GM12878 (cell line): ENCODE measurements around the gene UFSP2. TPM values are rescaled to one million over a fixed set of nuclear protein-coding genes. Genes with fewer than 3 reads are reported as not detected.
A peak's percentile ranks its signal among the peaks of the same experiment; 100 is the strongest.

Experiments used
- ATAC-seq: fragments of 200-7000 bp; cut with Tn5 transposase; 3 replicates; pipeline ENCODE4 v1.9.1; 2020; ENCODE audit warnings: mild to moderate bottlenecking, moderate library complexity
- BruUV-seq: library from RNA; stranded (reverse); fragments of 400-500 nt; replicated peaks from 2 replicates; lab custom pipeline; 2021; lab: Mats Ljungman, UMichigan
- CTCF ChIA-PET: fragments of 300-600 bp; sonication (Branson Sonifier 250); formaldehyde crosslinking; extraction: SDS; loops from one replicate; lab custom pipeline; 2021; ENCODE audit warnings: inconsistent platforms; lab: Yijun Ruan, JAX
- POLR2A ChIA-PET: fragments of 350-600 bp; formaldehyde crosslinking; extraction: SDS; loops from one replicate; lab custom pipeline; 2021; ENCODE audit warnings: inconsistent platforms; lab: Charles Lee
- RAD21 ChIA-PET: fragments of 300-600 bp; sonication (Branson Sonifier 250); formaldehyde crosslinking; loops from one replicate; lab custom pipeline; 2023; ENCODE audit warnings: antibody characterized with exemption; ENCODE audit not compliant: unreplicated experiment; lab: Charles Lee
- SMC1A ChIA-PET: fragments of 300-600 bp; sonication (Branson Sonifier 250); formaldehyde crosslinking; loops from one replicate; lab custom pipeline; 2023; ENCODE audit not compliant: unreplicated experiment, uncharacterized antibody; lab: Charles Lee
- DNase-seq: peaks from one replicate; pipeline ENCODE4 v3.0.0-alpha.2; 2011; ENCODE audit warnings: low read depth, low spot score
- FAIRE-seq: peaks from 3 replicates; lab custom pipeline; 2011; peaks lifted over from hg19 to GRCh38; lab: Jason Lieb, UNC
- H2AFZ ChIP-seq: 2 replicates; pipeline ENCODE4 v1.6.0; 2011; ENCODE audit warnings: low read depth, low read length, control low read depth; ENCODE audit not compliant: control insufficient read depth
- H3K27ac ChIP-seq: 2 replicates; pipeline ENCODE4 v1.5.1; 2011; ENCODE audit warnings: control low read depth; ENCODE audit not compliant: control insufficient read depth, insufficient read depth
- H3K27me3 ChIP-seq, 2 experiments: replicated peaks in 1 of 2; 2 replicates each; pipeline versions ENCODE4 v1.6.0 to v1.6.1; 2011; ENCODE audit warnings: low read length in 1 of 2; ENCODE audit not compliant: control insufficient read depth in 2 of 2, insufficient read depth in 2 of 2
- H3K36me3 ChIP-seq, 2 experiments: 2 replicates each; pipeline ENCODE4 v1.5.1; 2011; ENCODE audit warnings: low read length in 1 of 2; ENCODE audit not compliant: control insufficient read depth in 2 of 2, insufficient read depth in 2 of 2
- H3K4me1 ChIP-seq: 2 replicates; pipeline ENCODE4 v1.6.1; 2011; ENCODE audit warnings: mild to moderate bottlenecking, low read length, moderate library complexity, mixed read lengths; ENCODE audit not compliant: control insufficient read depth, insufficient read depth
- H3K4me2 ChIP-seq: 2 replicates; pipeline ENCODE4 v1.6.0; 2011; ENCODE audit warnings: control low read depth; ENCODE audit not compliant: control insufficient read depth, insufficient read depth
- H3K4me3 ChIP-seq: fragments of 200-600 bp; sonication (generic); 2 replicates; pipeline ENCODE4 v1.5.1; 2016
- H3K79me2 ChIP-seq: 2 replicates; pipeline ENCODE4 v1.6.0; 2011; ENCODE audit warnings: low read length; ENCODE audit not compliant: control insufficient read depth, insufficient read depth
- H3K9ac ChIP-seq: 2 replicates; pipeline ENCODE4 v1.8.0; 2011; ENCODE audit warnings: low read length, control low read depth, mixed read lengths; ENCODE audit not compliant: control insufficient read depth, insufficient read depth
- H3K9me3 ChIP-seq: replicated peaks from 3 replicates; pipeline ENCODE4 v1.5.1; 2011; ENCODE audit warnings: mild to moderate bottlenecking, low read length; ENCODE audit not compliant: control insufficient read depth, insufficient read depth
- H4K20me1 ChIP-seq: 2 replicates; pipeline ENCODE4 v1.6.0; 2011; ENCODE audit not compliant: control insufficient read depth, insufficient read depth
- ASH2L ChIP-seq: fragments of 300-600, 200-600 bp; sonication (generic); IDR thresholded peaks from 2 replicates; pipeline ENCODE4 v1.6.1; 2017; ENCODE audit warnings: low read depth, mild to moderate bottlenecking, borderline replicate concordance
- ATF7 ChIP-seq: fragments of 450-650 bp; IDR thresholded peaks from 2 replicates; pipeline ENCODE4 v1.6.1; 2016; ENCODE audit warnings: low read depth, mild to moderate bottlenecking
- BACH1 ChIP-seq: fragments of 450-650 bp; IDR thresholded peaks from 2 replicates; pipeline ENCODE4 v1.6.1; 2017; ENCODE audit warnings: mild to moderate bottlenecking, borderline replicate concordance
- BMI1 ChIP-seq: fragments of 450-650 bp; IDR thresholded peaks from 2 replicates; pipeline ENCODE4 v1.6.1; 2016; ENCODE audit warnings: mild to moderate bottlenecking, moderate library complexity, borderline replicate concordance
- MEF2B ChIP-seq: fragments of 450-650 bp; IDR thresholded peaks from 2 replicates; pipeline ENCODE4 v1.6.1; 2018; ENCODE audit warnings: mild to moderate bottlenecking, moderate library complexity; ENCODE audit not compliant: partially characterized antibody, poor library complexity, severe bottlenecking
- NBN ChIP-seq: fragments of 450-650 bp; IDR thresholded peaks from 2 replicates; pipeline ENCODE4 v1.6.1; 2016
- NRF1 ChIP-seq: conservative IDR thresholded peaks from 2 replicates; pipeline ENCODE4 v1.6.1; 2011; ENCODE audit warnings: mild to moderate bottlenecking, low read depth, low read length, improper control_type of control experiment
- SIX5 ChIP-seq: IDR thresholded peaks from 2 replicates; pipeline ENCODE4 v1.6.1; 2011; ENCODE audit warnings: mild to moderate bottlenecking, low read depth, low read length, moderate library complexity; ENCODE audit not compliant: severe bottlenecking
- YBX1 ChIP-seq: fragments of 450-650 bp; IDR thresholded peaks from 2 replicates; pipeline ENCODE4 v1.6.1; 2016; ENCODE audit warnings: antibody characterized with exemption
- WGBS: methylation state at CpG from one replicate; pipeline ENCODE4 v1.1.6; 2016; ENCODE audit warnings: low lambda C conversion rate; ENCODE audit not compliant: insufficient replicate concordance, insufficient coverage; ENCODE audit errors: missing lambda C conversion rate; 5-methylcytosine and 5-hydroxymethylcytosine counted together
- in situ Hi-C: fragments of 300-500 bp; cut with MboI; formaldehyde crosslinking; loops from 9 replicates; pipeline ENCODE4 v1.14.3; 2018; ENCODE audit warnings: mixed read lengths
- intact Hi-C: fragments of 100-400 bp; cut with micrococcal nuclease; formaldehyde crosslinking; loops from one replicate; pipeline ENCODE4 v1.14.2; 2022; ENCODE audit not compliant: unreplicated experiment
- polyA plus RNA-seq, 11 experiments: library from polyadenylated mRNA; depleted of rRNA in 4 of 11; unstranded in 6 of 11; stranded (reverse) in 5 of 11; fragments of >200 nt; fragmentation: Nextera tagmentation in 4 of 11; fragmentation: Illumina TruSeq in 1 of 11; extraction: Ambion mirVana in 4 of 11; extraction: Trizol in 1 of 11; gene quantifications; 1 replicate in 1 of 11; 2 replicates in 10 of 11; pipeline versions ENCODE4 v1.2.1 to v1.2.3, GENCODE V29; 2011 to 2016; ENCODE audit warnings: inconsistent platforms in 2 of 11, missing spikeins in 2 of 11, low read depth in 1 of 11
- total RNA-seq, 4 experiments: library from RNA; depleted of rRNA in 3 of 4; stranded (reverse); fragments of >200 nt in 3 of 4; fragmentation: Illumina TruSeq in 1 of 4; extraction: Trizol in 1 of 4; gene quantifications; 2 replicates each; pipeline versions ENCODE4 v1.2.1 to v1.2.3, GENCODE V29; 2013 to 2021
- TF ChIP-seq, protein P1 (sequence below): fragments of 450-650 bp; conservative IDR thresholded peaks from 2 replicates; pipeline ENCODE4 v1.6.1; 2017; ENCODE audit warnings: mild to moderate bottlenecking, moderate library complexity
- TF ChIP-seq, protein P2 (sequence below): fragments of 450-650 bp; IDR thresholded peaks from 2 replicates; pipeline ENCODE4 v1.6.1; 2017; ENCODE audit warnings: antibody characterized with exemption, mild to moderate bottlenecking, moderate library complexity
- TF ChIP-seq, protein P3 (sequence below): fragments of 450-650 bp; IDR thresholded peaks from 2 replicates; pipeline ENCODE4 v1.6.1; 2017; ENCODE audit warnings: low read depth, mild to moderate bottlenecking, moderate library complexity
- TF ChIP-seq, protein P4 (sequence below): fragments of 450-650 bp; IDR thresholded peaks from 2 replicates; pipeline ENCODE4 v1.6.1; 2016; ENCODE audit warnings: mild to moderate bottlenecking

Gene UFSP2
- total and polyA plus RNA-seq, 10 of the 15 experiments (the other 5 are each of a cell fraction or from before 2014, with no cell fraction given), result 25.4 to 53.1 (median 37.7) TPM

DNA sequence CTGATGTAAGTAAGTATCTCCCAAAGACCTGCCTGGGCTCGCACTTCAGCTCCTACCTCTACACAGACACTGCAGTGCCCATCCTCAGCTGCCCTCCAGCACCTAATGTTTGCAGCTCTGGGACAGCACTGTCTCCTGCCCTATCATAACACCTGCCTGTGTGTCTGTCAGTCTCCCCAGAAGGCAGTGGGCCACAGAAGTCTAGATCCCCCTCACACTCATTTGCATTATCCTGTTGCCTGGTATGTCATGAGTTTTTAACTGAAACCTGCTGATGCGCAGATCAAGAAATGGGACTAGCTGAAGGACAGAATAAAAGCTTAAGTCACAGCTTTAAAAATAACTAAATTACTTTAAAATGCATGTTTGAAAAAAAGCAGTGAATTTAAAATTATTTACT is 73.0 kb downstream of the UFSP2 start (continued):
- TF ChIP-seq, protein P1, sequence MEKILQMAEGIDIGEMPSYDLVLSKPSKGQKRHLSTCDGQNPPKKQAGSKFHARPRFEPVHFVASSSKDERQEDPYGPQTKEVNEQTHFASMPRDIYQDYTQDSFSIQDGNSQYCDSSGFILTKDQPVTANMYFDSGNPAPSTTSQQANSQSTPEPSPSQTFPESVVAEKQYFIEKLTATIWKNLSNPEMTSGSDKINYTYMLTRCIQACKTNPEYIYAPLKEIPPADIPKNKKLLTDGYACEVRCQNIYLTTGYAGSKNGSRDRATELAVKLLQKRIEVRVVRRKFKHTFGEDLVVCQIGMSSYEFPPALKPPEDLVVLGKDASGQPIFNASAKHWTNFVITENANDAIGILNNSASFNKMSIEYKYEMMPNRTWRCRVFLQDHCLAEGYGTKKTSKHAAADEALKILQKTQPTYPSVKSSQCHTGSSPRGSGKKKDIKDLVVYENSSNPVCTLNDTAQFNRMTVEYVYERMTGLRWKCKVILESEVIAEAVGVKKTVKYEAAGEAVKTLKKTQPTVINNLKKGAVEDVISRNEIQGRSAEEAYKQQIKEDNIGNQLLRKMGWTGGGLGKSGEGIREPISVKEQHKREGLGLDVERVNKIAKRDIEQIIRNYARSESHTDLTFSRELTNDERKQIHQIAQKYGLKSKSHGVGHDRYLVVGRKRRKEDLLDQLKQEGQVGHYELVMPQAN, result no peak
- TF ChIP-seq SIX5, result no peak
- TF ChIP-seq, all 136 proteins: peak for 2

DNA sequence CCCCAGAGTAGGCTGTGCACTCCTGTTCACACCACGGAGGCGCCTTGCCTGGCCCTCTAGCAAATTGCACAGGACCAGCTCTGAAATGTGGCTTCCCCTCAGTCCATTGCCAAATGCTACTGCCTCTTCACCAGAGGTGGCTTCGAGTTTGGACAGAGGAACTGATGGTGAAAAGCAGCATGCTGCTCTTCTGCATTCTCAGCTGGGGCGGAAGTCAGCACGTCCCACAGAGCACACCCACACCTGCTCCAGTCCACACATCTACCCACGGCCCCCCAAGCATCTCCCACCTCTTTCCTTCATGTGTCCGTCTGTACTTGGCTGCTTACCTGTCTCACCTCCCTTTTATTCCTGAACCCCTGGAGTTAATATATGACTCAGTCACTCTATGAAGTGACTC is 73.6 kb downstream of the UFSP2 start:
- Histone ChIP-seq H3K9ac (no peak overlapping the region), H3K36me3 (peaks cover 14 to 47% of the 10 kb centered on the region in 2 experiments), H3K27me3 (no peaks in the 10 kb centered on the region), H3K4me3 (no peak overlapping the region), H3K79me2 (no peaks in the 10 kb centered on the region), H3K4me1 (peaks cover 27% of the 10 kb centered on the region), H3K4me2 (no peak overlapping the region), H3K27ac (peak overlapping the region; percentile 30), H3K9me3 (no peaks in the 10 kb centered on the region; the same call in 2 of the 3 replicates), H4K20me1 (no peaks in the 10 kb centered on the region), H2AFZ (no peak overlapping the region)
- TF ChIP-seq MEF2B (no peak), BMI1 (no peak), ATF7 (no peak), YBX1 (no peak), NBN (no peak), NRF1 (no peak), ASH2L (no peak), BACH1 (no peak)
- TF ChIP-seq, protein P2, sequence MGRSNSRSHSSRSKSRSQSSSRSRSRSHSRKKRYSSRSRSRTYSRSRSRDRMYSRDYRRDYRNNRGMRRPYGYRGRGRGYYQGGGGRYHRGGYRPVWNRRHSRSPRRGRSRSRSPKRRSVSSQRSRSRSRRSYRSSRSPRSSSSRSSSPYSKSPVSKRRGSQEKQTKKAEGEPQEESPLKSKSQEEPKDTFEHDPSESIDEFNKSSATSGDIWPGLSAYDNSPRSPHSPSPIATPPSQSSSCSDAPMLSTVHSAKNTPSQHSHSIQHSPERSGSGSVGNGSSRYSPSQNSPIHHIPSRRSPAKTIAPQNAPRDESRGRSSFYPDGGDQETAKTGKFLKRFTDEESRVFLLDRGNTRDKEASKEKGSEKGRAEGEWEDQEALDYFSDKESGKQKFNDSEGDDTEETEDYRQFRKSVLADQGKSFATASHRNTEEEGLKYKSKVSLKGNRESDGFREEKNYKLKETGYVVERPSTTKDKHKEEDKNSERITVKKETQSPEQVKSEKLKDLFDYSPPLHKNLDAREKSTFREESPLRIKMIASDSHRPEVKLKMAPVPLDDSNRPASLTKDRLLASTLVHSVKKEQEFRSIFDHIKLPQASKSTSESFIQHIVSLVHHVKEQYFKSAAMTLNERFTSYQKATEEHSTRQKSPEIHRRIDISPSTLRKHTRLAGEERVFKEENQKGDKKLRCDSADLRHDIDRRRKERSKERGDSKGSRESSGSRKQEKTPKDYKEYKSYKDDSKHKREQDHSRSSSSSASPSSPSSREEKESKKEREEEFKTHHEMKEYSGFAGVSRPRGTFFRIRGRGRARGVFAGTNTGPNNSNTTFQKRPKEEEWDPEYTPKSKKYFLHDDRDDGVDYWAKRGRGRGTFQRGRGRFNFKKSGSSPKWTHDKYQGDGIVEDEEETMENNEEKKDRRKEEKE, result no peak
- TF ChIP-seq, protein P3, sequence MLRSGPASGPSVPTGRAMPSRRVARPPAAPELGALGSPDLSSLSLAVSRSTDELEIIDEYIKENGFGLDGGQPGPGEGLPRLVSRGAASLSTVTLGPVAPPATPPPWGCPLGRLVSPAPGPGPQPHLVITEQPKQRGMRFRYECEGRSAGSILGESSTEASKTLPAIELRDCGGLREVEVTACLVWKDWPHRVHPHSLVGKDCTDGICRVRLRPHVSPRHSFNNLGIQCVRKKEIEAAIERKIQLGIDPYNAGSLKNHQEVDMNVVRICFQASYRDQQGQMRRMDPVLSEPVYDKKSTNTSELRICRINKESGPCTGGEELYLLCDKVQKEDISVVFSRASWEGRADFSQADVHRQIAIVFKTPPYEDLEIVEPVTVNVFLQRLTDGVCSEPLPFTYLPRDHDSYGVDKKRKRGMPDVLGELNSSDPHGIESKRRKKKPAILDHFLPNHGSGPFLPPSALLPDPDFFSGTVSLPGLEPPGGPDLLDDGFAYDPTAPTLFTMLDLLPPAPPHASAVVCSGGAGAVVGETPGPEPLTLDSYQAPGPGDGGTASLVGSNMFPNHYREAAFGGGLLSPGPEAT, result no peak
- TF ChIP-seq, protein P4, sequence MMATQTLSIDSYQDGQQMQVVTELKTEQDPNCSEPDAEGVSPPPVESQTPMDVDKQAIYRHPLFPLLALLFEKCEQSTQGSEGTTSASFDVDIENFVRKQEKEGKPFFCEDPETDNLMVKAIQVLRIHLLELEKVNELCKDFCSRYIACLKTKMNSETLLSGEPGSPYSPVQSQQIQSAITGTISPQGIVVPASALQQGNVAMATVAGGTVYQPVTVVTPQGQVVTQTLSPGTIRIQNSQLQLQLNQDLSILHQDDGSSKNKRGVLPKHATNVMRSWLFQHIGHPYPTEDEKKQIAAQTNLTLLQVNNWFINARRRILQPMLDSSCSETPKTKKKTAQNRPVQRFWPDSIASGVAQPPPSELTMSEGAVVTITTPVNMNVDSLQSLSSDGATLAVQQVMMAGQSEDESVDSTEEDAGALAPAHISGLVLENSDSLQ, result no peak
- POLR2A ChIA-PET, result interaction anchor here (0.8 to 3.8 kb wide), 4 partner anchors 10 to 44 kb away, joined by 3 to 24 read pairs (median 4); partner anchors contain the start of genes ANKRD37 and LRP2BP
- no TSS peak for BruUV-seq
- DNase-seq (no peak), FAIRE-seq (no peak), ATAC-seq (peak; percentile 10)
- 96% methylated on average over 7 of the region's 7 CpGs for WGBS
- in situ Hi-C loops, result no loop called here
- SMC1A ChIA-PET, result interaction anchor here (1.3 to 3.7 kb wide), 3 partner anchors 10 to 45 kb away, joined by 6 to 31 read pairs (median 6); no protein-coding TSS in a partner anchor
- CTCF ChIA-PET, result interaction anchor here (1.0 to 1.5 kb wide), 4 partner anchors 13 to 72 kb away, joined by 3 read pairs; no protein-coding TSS in a partner anchor
- RAD21 ChIA-PET, result interaction anchor here (1.2 to 3.1 kb wide), 3 partner anchors 10 to 246 kb away, joined by 3 to 14 read pairs (median 5); no protein-coding TSS in a partner anchor
- intact Hi-C loops, result no loop called here
